HCT116 (cell line): ENCODE results near the gene FSTL4. TPM values are rescaled to one million over a fixed set of nuclear protein-coding genes. Genes with fewer than 3 reads are reported as not detected.

Source experiments
- ATAC-seq: fragments of 200-7000 bp; cut with Tn5 transposase; 2 replicates; pipeline ENCODE4 v1.9.1; 2020; ENCODE audit warnings: mild to moderate bottlenecking, moderate library complexity
- BruUV-seq: library from RNA; stranded (reverse); fragments of 400-500 nt; replicated peaks from 2 replicates; lab custom pipeline; 2021; lab: Mats Ljungman, UMichigan
- CTCF ChIA-PET: fragments of 300-600 bp; sonication (Branson Sonifier 250); formaldehyde crosslinking; loops from one replicate; lab custom pipeline; 2021; ENCODE audit warnings: antibody characterized with exemption; lab: Charles Lee
- POLR2A ChIA-PET: fragments of 300-600, 350-600 bp; sonication (Branson Sonifier 250); formaldehyde crosslinking; loops from one replicate; lab custom pipeline; 2021; ENCODE audit warnings: antibody characterized with exemption; lab: Charles Lee
- RAD21 ChIA-PET, 2 experiments: fragments of 300-600 bp; sonication (Branson Sonifier 250); formaldehyde crosslinking; loops; one replicate each; lab custom pipeline; 2023; ENCODE audit warnings: low total read pairs in 2 of 2; ENCODE audit not compliant: uncharacterized antibody in 2 of 2, unreplicated experiment in 2 of 2, low non-redundant PET in 1 of 2; lab: Charles Lee
- DNase-seq: peaks from one replicate; pipeline ENCODE4 v3.0.0-alpha.2; 2010; ENCODE audit warnings: low read depth, low spot score
- H2AFZ ChIP-seq: fragments of 200-600 bp; shearing (Covaris generic), sonication (generic); 2 replicates; pipeline ENCODE4 v1.6.1; 2017; ENCODE audit warnings: low read depth, mixed run types, mixed read lengths, antibody characterized with exemption, low read length; ENCODE audit not compliant: poor library complexity, severe bottlenecking
- H3K27ac ChIP-seq: 2 replicates; pipeline ENCODE4 v1.5.1; 2012; ENCODE audit warnings: low read depth, low read length
- H3K27me3 ChIP-seq: fragments of 200-600 bp; sonication (generic); 2 replicates; pipeline ENCODE4 v1.6.1; 2016; ENCODE audit warnings: mixed run types, low read length, mixed read lengths; ENCODE audit not compliant: insufficient read depth
- H3K36me3 ChIP-seq, 2 experiments: fragments of 200-500 bp in 1 of 2; fragments of 200-600 bp in 1 of 2; sonication (Bioruptor generic) in 1 of 2; sonication (generic) in 1 of 2; 2 replicates each; pipeline versions ENCODE4 v1.5.1 to v1.6.1; 2014 to 2016; ENCODE audit warnings: low read length in 2 of 2, inconsistent platforms in 1 of 2, mixed read lengths in 1 of 2, mixed run types in 1 of 2; ENCODE audit not compliant: insufficient read depth in 2 of 2, control insufficient read depth in 1 of 2
- H3K4me1 ChIP-seq, 2 experiments: fragments of 200-600 bp in 1 of 2; sonication (generic) in 1 of 2; 2 replicates each; pipeline versions ENCODE4 v1.5.1 to v1.6.1; 2012 to 2017; ENCODE audit warnings: low read length in 2 of 2, inconsistent platforms in 1 of 2, mild to moderate bottlenecking in 1 of 2, mixed read lengths in 1 of 2, mixed run types in 1 of 2, moderate library complexity in 1 of 2; ENCODE audit not compliant: insufficient read depth in 2 of 2, control insufficient read depth in 1 of 2
- H3K4me2 ChIP-seq: fragments of 200-600 bp; sonication (generic); 2 replicates; pipeline ENCODE4 v1.6.1; 2017; ENCODE audit warnings: mixed run types, low read length, mixed read lengths
- H3K4me3 ChIP-seq, 2 experiments: fragments of 200-600 bp in 1 of 2; sonication (generic) in 1 of 2; replicated peaks in 1 of 2; 2 replicates each; pipeline ENCODE4 v1.5.1; 2011 to 2016; ENCODE audit warnings: low read length in 2 of 2, control low read depth in 1 of 2, low read depth in 1 of 2, mild to moderate bottlenecking in 1 of 2, mixed read lengths in 1 of 2, mixed run types in 1 of 2
- H3K79me2 ChIP-seq: fragments of 200-600 bp; sonication (generic); 2 replicates; pipeline ENCODE4 v1.6.1; 2017; ENCODE audit warnings: mild to moderate bottlenecking, mixed run types, low read length, moderate library complexity, mixed read lengths; ENCODE audit not compliant: insufficient read depth
- H3K9ac ChIP-seq: fragments of 200-600 bp; sonication (generic); 2 replicates; pipeline ENCODE4 v1.6.1; 2016; ENCODE audit warnings: low read length, mixed read lengths
- H3K9me2 ChIP-seq: fragments of 200-600 bp; sonication (generic), shearing (Covaris generic); 2 replicates; pipeline ENCODE4 v1.6.1; 2017; ENCODE audit warnings: mixed run types, mild to moderate bottlenecking, moderate library complexity; ENCODE audit not compliant: insufficient read depth
- H3K9me3 ChIP-seq, 2 experiments: fragments of 200-500 bp in 1 of 2; fragments of 200-600 bp in 1 of 2; sonication (Bioruptor generic) in 1 of 2; sonication (generic) in 1 of 2; 2 replicates each; pipeline ENCODE4 v1.6.1; 2014 to 2017; ENCODE audit warnings: low read length in 2 of 2, mixed read lengths in 2 of 2, inconsistent platforms in 1 of 2, low read depth in 1 of 2, mild to moderate bottlenecking in 1 of 2, mixed run types in 1 of 2, moderate library complexity in 1 of 2; ENCODE audit not compliant: control insufficient read depth in 1 of 2, insufficient read depth in 1 of 2
- H4K20me1 ChIP-seq: fragments of 200-600 bp; sonication (generic), shearing (Covaris generic); 2 replicates; pipeline ENCODE4 v1.6.1; 2017; ENCODE audit warnings: mixed run types, mild to moderate bottlenecking, moderate library complexity; ENCODE audit not compliant: insufficient read depth
- CBX3 ChIP-seq: IDR thresholded peaks from 2 replicates; pipeline ENCODE4 v1.6.1; 2012; ENCODE audit warnings: low read depth
- CEBPB ChIP-seq: IDR thresholded peaks from 2 replicates; pipeline ENCODE4 v1.6.1; 2012; ENCODE audit warnings: low read depth
- EGR1 ChIP-seq: IDR thresholded peaks from 2 replicates; pipeline ENCODE4 v1.6.1; 2012; ENCODE audit warnings: low read depth
- ELF1 ChIP-seq: IDR thresholded peaks from 2 replicates; pipeline ENCODE4 v1.6.1; 2012; ENCODE audit warnings: low read depth, borderline replicate concordance
- EZH2 ChIP-seq: fragments of 200-600 bp; sonication (generic); IDR thresholded peaks from 2 replicates; pipeline ENCODE4 v1.6.1; 2017; ENCODE audit warnings: antibody characterized with exemption, mixed run types
- EZH2phosphoT487 ChIP-seq: fragments of 200-600 bp; IDR thresholded peaks from 2 replicates; pipeline ENCODE4 v1.6.1; 2018; ENCODE audit warnings: antibody characterized with exemption, borderline replicate concordance
- FOSL1 ChIP-seq: IDR thresholded peaks from 2 replicates; pipeline ENCODE4 v1.6.1; 2012; ENCODE audit warnings: low read depth
- JUND ChIP-seq: IDR thresholded peaks from 2 replicates; pipeline ENCODE4 v1.6.1; 2012
- POLR2A ChIP-seq: IDR thresholded peaks from 2 replicates; pipeline ENCODE4 v1.7.0; 2011; ENCODE audit warnings: borderline replicate concordance; ENCODE audit not compliant: insufficient read depth, insufficient read length; ENCODE audit errors: extremely low read depth
- POLR2AphosphoS5 ChIP-seq: IDR thresholded peaks from 2 replicates; pipeline ENCODE4 v1.6.1; 2011; ENCODE audit warnings: mild to moderate bottlenecking, low read depth, low read length, moderate library complexity
- RAD21 ChIP-seq: IDR thresholded peaks from 2 replicates; pipeline ENCODE4 v1.6.1; 2012; ENCODE audit warnings: low read depth, mild to moderate bottlenecking
- SRF ChIP-seq: IDR thresholded peaks from 2 replicates; pipeline ENCODE4 v1.6.1; 2012; ENCODE audit warnings: low read depth
- TCF7L2 ChIP-seq: IDR thresholded peaks from 2 replicates; pipeline ENCODE4 v1.7.0; 2011; ENCODE audit warnings: borderline replicate concordance, inconsistent platforms; ENCODE audit not compliant: insufficient read depth, insufficient read length; ENCODE audit errors: extremely low read depth
- YY1 ChIP-seq: IDR thresholded peaks from 2 replicates; pipeline ENCODE4 v1.6.1; 2011; ENCODE audit warnings: low read length, low read depth, moderate library complexity, mild to moderate bottlenecking; ENCODE audit not compliant: insufficient replicate concordance; ENCODE audit errors: extremely low read depth
- ZFX ChIP-seq: fragments of 450-650 bp; IDR thresholded peaks from 2 replicates; pipeline ENCODE4 v1.6.1; 2017
- ZNF274 ChIP-seq: fragments of 200-500 bp; sonication (Bioruptor generic); IDR thresholded peaks from 2 replicates; pipeline ENCODE4 v1.6.1; 2014; ENCODE audit warnings: mild to moderate bottlenecking, low read depth, low read length, inconsistent platforms
- intact Hi-C: fragments of 100-400 bp; cut with micrococcal nuclease; formaldehyde crosslinking; loops from 2 replicates; pipeline ENCODE4 v1.10.0; 2022
- total RNA-seq: library from RNA; stranded (reverse); gene quantifications from one replicate; pipeline ENCODE4 v1.2.1, GENCODE V29; 2021; ENCODE audit not compliant: unreplicated experiment
- TF ChIP-seq, protein P1 (sequence below): IDR thresholded peaks from 2 replicates; pipeline ENCODE4 v1.6.1; 2012
- TF ChIP-seq, protein P2 (sequence below), 3 experiments: fragments of 200-600 bp in 1 of 3; sonication (generic) in 1 of 3; IDR thresholded peaks in 2 of 3; conservative IDR thresholded peaks in 1 of 3; 2 replicates each; pipeline ENCODE4 v1.5.1; 2012 to 2017; ENCODE audit warnings: low read depth in 2 of 3, low read length in 2 of 3, antibody characterized with exemption in 1 of 3, borderline replicate concordance in 1 of 3, control low read depth in 1 of 3, mild to moderate bottlenecking in 1 of 3, mixed read lengths in 1 of 3, mixed run types in 1 of 3, moderate library complexity in 1 of 3; ENCODE audit not compliant: insufficient read depth in 1 of 3
- TF ChIP-seq, protein P3 (sequence below): IDR thresholded peaks from 2 replicates; pipeline ENCODE4 v1.6.1; 2011; ENCODE audit warnings: mild to moderate bottlenecking, low read length, moderate library complexity; ENCODE audit not compliant: insufficient replicate concordance; ENCODE audit errors: extremely low read depth
- TF ChIP-seq, protein P4 (sequence below): IDR thresholded peaks from 2 replicates; pipeline ENCODE4 v1.6.1; 2012

FSTL4 gene
- total RNA-seq, 1 experiment from 2014 or later = 0.37 TPM

DNA sequence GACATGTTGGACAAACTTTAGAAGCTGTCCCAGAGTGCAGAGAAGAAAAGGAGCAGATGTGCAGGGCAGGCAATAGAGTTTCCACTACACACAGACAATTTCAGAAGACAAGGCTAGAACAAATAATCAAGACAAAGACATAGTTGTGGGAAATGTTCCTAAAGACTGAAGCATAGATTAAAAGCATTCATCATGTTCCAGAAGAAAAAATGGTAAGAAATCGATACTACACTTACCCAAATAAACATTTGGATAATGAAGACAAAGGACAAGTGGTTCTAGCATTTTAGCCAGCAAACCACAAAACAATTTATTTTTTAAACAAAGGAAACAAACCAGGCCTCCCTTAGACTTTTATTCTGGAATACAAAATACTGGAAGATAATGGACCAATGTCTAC is 97.9 kb downstream of the FSTL4 start:
- CTCF ChIA-PET = no interaction called here
- BruUV-seq = no TSS peak

More for the DNA sequence above, 97.9 kb downstream of the FSTL4 start:
- no peak for TF ChIP-seq EGR1
- no peak for TF ChIP-seq EZH2
- no peak for TF ChIP-seq FOSL1
- no peak for TF ChIP-seq ELF1
- TF ChIP-seq, protein P1, sequence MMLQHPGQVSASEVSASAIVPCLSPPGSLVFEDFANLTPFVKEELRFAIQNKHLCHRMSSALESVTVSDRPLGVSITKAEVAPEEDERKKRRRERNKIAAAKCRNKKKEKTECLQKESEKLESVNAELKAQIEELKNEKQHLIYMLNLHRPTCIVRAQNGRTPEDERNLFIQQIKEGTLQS = no peak
- no peak for TF ChIP-seq ZNF274
- no peak for TF ChIP-seq RAD21
- no peak for TF ChIP-seq POLR2A
- TF ChIP-seq YY1 = no peak
- TF ChIP-seq ZFX = no peak
- no peak for TF ChIP-seq EZH2phosphoT487
- TF ChIP-seq, protein P2, sequence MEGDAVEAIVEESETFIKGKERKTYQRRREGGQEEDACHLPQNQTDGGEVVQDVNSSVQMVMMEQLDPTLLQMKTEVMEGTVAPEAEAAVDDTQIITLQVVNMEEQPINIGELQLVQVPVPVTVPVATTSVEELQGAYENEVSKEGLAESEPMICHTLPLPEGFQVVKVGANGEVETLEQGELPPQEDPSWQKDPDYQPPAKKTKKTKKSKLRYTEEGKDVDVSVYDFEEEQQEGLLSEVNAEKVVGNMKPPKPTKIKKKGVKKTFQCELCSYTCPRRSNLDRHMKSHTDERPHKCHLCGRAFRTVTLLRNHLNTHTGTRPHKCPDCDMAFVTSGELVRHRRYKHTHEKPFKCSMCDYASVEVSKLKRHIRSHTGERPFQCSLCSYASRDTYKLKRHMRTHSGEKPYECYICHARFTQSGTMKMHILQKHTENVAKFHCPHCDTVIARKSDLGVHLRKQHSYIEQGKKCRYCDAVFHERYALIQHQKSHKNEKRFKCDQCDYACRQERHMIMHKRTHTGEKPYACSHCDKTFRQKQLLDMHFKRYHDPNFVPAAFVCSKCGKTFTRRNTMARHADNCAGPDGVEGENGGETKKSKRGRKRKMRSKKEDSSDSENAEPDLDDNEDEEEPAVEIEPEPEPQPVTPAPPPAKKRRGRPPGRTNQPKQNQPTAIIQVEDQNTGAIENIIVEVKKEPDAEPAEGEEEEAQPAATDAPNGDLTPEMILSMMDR (IDR thresholded peaks at IDR 0.05 in 2 of 3, conservative IDR thresholded peaks at IDR 0.05 in 1 of 3; ENCODE audit: borderline replicate concordance in 1 of 3, insufficient read depth in 1 of 3, low read depth in 2 of 3, low read length in 2 of 3) = no peak
- TF ChIP-seq JUND = no peak
- TF ChIP-seq, protein P3, sequence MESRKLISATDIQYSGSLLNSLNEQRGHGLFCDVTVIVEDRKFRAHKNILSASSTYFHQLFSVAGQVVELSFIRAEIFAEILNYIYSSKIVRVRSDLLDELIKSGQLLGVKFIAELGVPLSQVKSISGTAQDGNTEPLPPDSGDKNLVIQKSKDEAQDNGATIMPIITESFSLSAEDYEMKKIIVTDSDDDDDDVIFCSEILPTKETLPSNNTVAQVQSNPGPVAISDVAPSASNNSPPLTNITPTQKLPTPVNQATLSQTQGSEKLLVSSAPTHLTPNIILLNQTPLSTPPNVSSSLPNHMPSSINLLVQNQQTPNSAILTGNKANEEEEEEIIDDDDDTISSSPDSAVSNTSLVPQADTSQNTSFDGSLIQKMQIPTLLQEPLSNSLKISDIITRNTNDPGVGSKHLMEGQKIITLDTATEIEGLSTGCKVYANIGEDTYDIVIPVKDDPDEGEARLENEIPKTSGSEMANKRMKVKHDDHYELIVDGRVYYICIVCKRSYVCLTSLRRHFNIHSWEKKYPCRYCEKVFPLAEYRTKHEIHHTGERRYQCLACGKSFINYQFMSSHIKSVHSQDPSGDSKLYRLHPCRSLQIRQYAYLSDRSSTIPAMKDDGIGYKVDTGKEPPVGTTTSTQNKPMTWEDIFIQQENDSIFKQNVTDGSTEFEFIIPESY = no peak
- TF ChIP-seq CEBPB = no peak
- no peak for TF ChIP-seq CBX3
- no peak for TF ChIP-seq SRF
- TF ChIP-seq POLR2AphosphoS5 = no peak
- TF ChIP-seq, protein P4, sequence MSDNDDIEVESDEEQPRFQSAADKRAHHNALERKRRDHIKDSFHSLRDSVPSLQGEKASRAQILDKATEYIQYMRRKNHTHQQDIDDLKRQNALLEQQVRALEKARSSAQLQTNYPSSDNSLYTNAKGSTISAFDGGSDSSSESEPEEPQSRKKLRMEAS = no peak
- TF ChIP-seq TCF7L2 = no peak
- Histone ChIP-seq H3K4me2 (no peak overlapping the region), H3K4me1 (no peaks in the 10 kb centered on the region), H4K20me1 (no peaks in the 10 kb centered on the region), H3K4me3 (no peak overlapping the region), H3K9me3 (no peaks in the 10 kb centered on the region), H3K79me2 (no peaks in the 10 kb centered on the region), H3K9ac (no peak overlapping the region), H3K9me2 (no peaks in the 10 kb centered on the region), H2AFZ (no peak overlapping the region), H3K27ac (no peak overlapping the region), H3K36me3 (no peaks in the 10 kb centered on the region), H3K27me3 (peaks cover 17% of the 10 kb centered on the region)
- no peak for ATAC-seq
- DNase-seq = no peak
- POLR2A ChIA-PET = no interaction called here
- intact Hi-C loops = no loop called here
- RAD21 ChIA-PET = no interaction called here
